Measurements from ENCODE around the gene PLCH1. TPM values are rescaled to one million over a fixed set of nuclear protein-coding genes. Genes with fewer than 3 reads are reported as not detected.

The PLCH1 gene
- total and polyA plus RNA-seq, 12 donors, result under 0.01 to 0.28 (median 0.10) TPM; not detected in 2

DNA sequence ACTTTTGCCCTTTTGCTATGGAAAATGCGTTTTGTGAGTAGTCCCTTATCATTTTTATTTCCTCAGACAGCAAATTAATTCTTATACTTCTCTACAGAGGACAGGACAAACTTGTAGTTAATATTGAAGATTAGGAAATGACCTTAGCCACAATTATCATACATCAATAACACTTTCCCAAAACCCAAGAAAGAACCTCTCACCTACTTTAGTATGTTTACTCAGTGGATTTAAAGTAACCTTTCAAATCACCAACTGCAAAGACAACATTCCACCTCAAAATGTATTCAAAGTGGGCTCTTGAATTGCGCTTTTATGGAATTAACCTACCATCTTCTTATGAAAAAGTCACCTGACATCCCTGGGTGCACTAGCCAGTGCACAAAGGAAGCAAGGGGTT, 107.3 kb downstream of the PLCH1 start:
- 60 to 79% (median 73%) methylated on average over 2 of the region's 2 CpGs for WGBS, 4 donors
- H3K4me3 ChIP-seq, result no peak overlapping the region
- no peaks in the 10 kb centered on the region for H3K36me3 ChIP-seq (replicated peaks in 1 of 2)
- no peaks in the 10 kb centered on the region for H3K27me3 ChIP-seq
- intact Hi-C loops (cut with DNase I), result no loop called here
- no peak for DNase-seq
- no peaks in the 10 kb centered on the region for H3K4me1 ChIP-seq (replicated peaks in 1 of 2)
- H3K9me3 ChIP-seq (replicated peaks in 1 of 3), result no peaks in the 10 kb centered on the region
- TF ChIP-seq, protein P1, sequence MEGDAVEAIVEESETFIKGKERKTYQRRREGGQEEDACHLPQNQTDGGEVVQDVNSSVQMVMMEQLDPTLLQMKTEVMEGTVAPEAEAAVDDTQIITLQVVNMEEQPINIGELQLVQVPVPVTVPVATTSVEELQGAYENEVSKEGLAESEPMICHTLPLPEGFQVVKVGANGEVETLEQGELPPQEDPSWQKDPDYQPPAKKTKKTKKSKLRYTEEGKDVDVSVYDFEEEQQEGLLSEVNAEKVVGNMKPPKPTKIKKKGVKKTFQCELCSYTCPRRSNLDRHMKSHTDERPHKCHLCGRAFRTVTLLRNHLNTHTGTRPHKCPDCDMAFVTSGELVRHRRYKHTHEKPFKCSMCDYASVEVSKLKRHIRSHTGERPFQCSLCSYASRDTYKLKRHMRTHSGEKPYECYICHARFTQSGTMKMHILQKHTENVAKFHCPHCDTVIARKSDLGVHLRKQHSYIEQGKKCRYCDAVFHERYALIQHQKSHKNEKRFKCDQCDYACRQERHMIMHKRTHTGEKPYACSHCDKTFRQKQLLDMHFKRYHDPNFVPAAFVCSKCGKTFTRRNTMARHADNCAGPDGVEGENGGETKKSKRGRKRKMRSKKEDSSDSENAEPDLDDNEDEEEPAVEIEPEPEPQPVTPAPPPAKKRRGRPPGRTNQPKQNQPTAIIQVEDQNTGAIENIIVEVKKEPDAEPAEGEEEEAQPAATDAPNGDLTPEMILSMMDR (IDR thresholded peaks at IDR 0.05), result no peak
- no peak for TF ChIP-seq POLR2A (IDR thresholded peaks at IDR 0.05)
- no peak overlapping the region for H3K27ac ChIP-seq

DNA sequence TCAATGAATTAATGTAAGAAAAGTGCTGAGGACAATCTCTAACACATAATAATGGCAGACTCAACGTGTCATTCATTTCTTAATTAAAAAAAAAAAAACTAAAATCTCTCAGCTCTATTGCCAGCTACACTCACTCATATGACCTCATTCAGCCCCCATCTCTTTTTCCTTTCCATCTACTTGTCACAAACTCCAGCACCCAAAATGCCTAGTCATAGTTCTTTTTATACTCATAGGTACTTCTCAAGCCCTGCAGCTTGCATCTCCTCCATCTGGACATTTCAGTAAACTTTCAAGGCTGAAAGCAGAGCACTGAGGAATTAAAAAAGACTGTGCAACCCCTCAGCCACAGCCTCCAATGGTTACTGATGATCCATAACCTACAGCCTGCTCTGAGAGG, 109.8 kb downstream of the PLCH1 start:
- no peak for DNase-seq
- no peaks in the 10 kb centered on the region for H3K27me3 ChIP-seq
- no peaks in the 10 kb centered on the region for H3K36me3 ChIP-seq (replicated peaks in 1 of 2)
- H3K9me3 ChIP-seq (replicated peaks in 1 of 3), result no peaks in the 10 kb centered on the region
- WGBS, 4 donors, result 69 to 82% (median 75%) methylated on average over 1 of the region's 1 CpG
- TF ChIP-seq POLR2A (IDR thresholded peaks at IDR 0.05), result no peak
- TF ChIP-seq, protein P1 (IDR thresholded peaks at IDR 0.05), result no peak
- no peak overlapping the region for H3K4me3 ChIP-seq
- intact Hi-C loops (cut with DNase I), result no loop called here
- H3K4me1 ChIP-seq (replicated peaks in 1 of 2), result no peaks in the 10 kb centered on the region
- H3K27ac ChIP-seq, result no peak overlapping the region

DNA sequence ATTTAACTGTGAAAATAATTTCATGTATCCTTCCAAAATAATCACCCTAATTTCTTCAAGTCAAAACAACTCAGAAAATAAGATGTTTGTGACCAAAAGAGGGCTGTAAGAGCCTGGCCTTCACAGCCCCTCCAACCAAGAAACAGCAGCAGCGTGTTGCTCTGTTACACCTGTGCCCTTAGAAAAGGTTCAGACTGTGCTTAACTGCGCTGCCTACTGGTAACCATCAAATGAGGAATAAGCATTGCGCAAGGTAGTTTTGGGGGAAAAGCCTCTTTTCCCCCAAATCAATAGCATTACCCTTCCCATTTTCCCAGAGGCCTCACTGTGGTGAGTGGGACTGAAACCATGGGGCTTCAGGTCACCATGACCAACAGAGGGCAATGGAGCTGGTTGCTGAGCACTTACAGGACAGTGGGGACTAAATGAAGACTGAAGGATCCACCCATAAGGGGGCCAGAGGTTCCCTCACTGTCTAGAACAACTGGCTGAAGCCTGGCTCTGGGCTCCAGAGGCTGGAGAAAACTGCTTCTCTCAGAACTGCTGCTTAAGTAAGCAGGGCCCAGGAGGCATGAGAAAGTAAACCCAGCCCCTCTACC, 110.7 kb downstream of the PLCH1 start:
- Histone ChIP-seq H3K4me3 (no peak overlapping the region), H3K4me1 (replicated peaks in 1 of 2) (no peaks in the 10 kb centered on the region), H3K9me3 (replicated peaks in 1 of 3) (no peaks in the 10 kb centered on the region), H3K27ac (no peak overlapping the region), H3K36me3 (replicated peaks in 1 of 2) (no peaks in the 10 kb centered on the region), H3K27me3 (no peaks in the 10 kb centered on the region)
- no peak for DNase-seq
- TF ChIP-seq, protein P1 (IDR thresholded peaks at IDR 0.05), result no peak
- TF ChIP-seq POLR2A (IDR thresholded peaks at IDR 0.05), result no peak
- intact Hi-C loops (cut with DNase I), result no loop called here
- 88 to 98% (median 95%) methylated on average over 3 of the region's 3 CpGs for WGBS, 4 donors

DNA sequence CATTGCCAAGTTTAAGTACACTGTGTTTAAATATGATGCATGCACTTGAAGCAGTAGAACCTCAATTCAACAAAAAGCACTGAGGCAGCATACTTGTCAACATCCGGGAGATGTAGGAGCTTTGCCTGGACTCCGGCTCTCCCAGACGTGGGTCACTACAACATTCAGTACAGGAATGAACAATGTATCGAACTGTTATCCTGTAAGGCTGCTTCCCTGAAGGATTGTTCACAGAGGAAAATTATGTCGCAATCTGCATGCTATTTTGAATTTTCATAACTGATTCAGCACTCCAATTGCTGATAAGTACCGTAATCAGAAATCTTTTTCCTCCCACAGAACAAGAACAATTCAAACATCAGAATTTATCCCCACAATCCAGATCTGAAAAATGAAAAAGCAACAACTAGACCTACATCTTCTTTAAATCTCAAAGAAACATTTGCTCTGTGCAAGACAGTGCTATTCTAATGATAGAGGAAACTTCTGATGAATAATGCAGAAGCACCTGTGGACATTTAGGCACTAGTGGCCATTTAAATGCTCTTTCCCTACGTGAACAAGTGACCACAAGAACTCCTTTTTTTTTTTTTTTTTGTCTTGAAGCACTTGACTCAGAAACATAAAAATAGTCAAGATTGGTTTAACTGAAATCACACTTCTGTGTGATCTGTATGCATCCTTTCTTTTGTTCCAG, 113.4 kb downstream of the PLCH1 start:
- Histone ChIP-seq H3K9me3 (replicated peaks in 1 of 3) (no peaks in the 10 kb centered on the region), H3K4me3 (no peak overlapping the region), H3K4me1 (replicated peaks in 1 of 2) (no peaks in the 10 kb centered on the region), H3K27me3 (no peaks in the 10 kb centered on the region), H3K27ac (no peak overlapping the region), H3K36me3 (replicated peaks in 1 of 2) (no peaks in the 10 kb centered on the region)
- TF ChIP-seq, protein P1 (IDR thresholded peaks at IDR 0.05), result no peak
- no peak for TF ChIP-seq POLR2A (IDR thresholded peaks at IDR 0.05)
- intact Hi-C loops (cut with DNase I), result no loop called here
- DNase-seq, result no peak
- 43 to 62% (median 50%) methylated on average over 7 of the region's 7 CpGs for WGBS, 4 donors

All from adrenal gland (tissue), 12 donors.